Measurements from ENCODE around the gene PLG. TPM values are rescaled to one million over a fixed set of nuclear protein-coding genes. Genes with fewer than 3 reads are reported as not detected.
"Not testable (repeated sequence)": the region's sequence is repeated elsewhere in the genome, so short reads cannot be mapped to it uniquely, and the experiment has no call there.

Gene PLG
- total RNA-seq, 8 experiments from 2014 or later, result 0.37 to 5.9 (median 2.4) TPM; not detected in 1

- Histone ChIP-seq H3K27ac (no peak overlapping the region), H3K4me1 (replicated peaks in 1 of 2) (peaks cover 3 to 5% of the 10 kb centered on the region in 2 donors), H3K4me3 (no peak overlapping the region)
- no peak for ATAC-seq (replicated peaks in 6 of 8)
- in situ Hi-C loops (cut with MboI; ENCODE audit: low pct_unique_long_range_greater_than_20kb in 2 of 9, low sequenced_read_pairs in 9 of 9, unreplicated experiment in 9 of 9), result no loop called here
- WGBS, 10 experiments, result 38 to 100% (median 59%) methylated on average over 1 to 3 of the region's 4 CpGs; no CpG with 5 or more reads in 3 of the 10 experiments
Measured at GRCh38 chr6:160788806-160789205, 86.8 kb downstream of the PLG start.

- Histone ChIP-seq H3K4me3 (no peak overlapping the region), H3K27ac (no peak overlapping the region), H3K4me1 (replicated peaks in 1 of 2) (peaks cover 3 to 5% of the 10 kb centered on the region in 2 donors)
- no peak for ATAC-seq (replicated peaks in 6 of 8)
- in situ Hi-C loops (cut with MboI; ENCODE audit: low pct_unique_long_range_greater_than_20kb in 2 of 9, low sequenced_read_pairs in 9 of 9, unreplicated experiment in 9 of 9), result no loop called here
- 100% methylated on average over 1 to 2 of the region's 9 CpGs; no CpG with 5 or more reads in 8 of the 10 experiments for WGBS, 10 experiments
Measured at GRCh38 chr6:160789263-160790027, 87.4 kb downstream of the PLG start.

GRCh38 chr6:160790028-160790792 lies 88.2 kb downstream of the PLG start:
- Histone ChIP-seq H3K4me1 (replicated peaks in 1 of 2) (peaks cover 3 to 5% of the 10 kb centered on the region in 2 donors), H3K27ac (no peak overlapping the region), H3K4me3 (no peak overlapping the region)
- in situ Hi-C loops (cut with MboI; ENCODE audit: low pct_unique_long_range_greater_than_20kb in 2 of 9, low sequenced_read_pairs in 9 of 9, unreplicated experiment in 9 of 9), result no loop called here
- ATAC-seq (replicated peaks in 6 of 8), result no peak
- WGBS, 10 experiments, result 15 to 59% (median 41%) methylated on average over 3 to 7 of the region's 7 CpGs

GRCh38 chr6:160791459-160791858 lies 89.4 kb downstream of the PLG start:
- Histone ChIP-seq H3K4me3 (no peak overlapping the region), H3K27ac (no peak overlapping the region), H3K4me1 (replicated peaks in 1 of 2) (peaks cover 3 to 5% of the 10 kb centered on the region in 2 donors)
- ATAC-seq (replicated peaks in 6 of 8), result no peak
- WGBS, 10 experiments, result 76 to 100% (median 97%) methylated on average over 1 to 5 of the region's 6 CpGs; no CpG with 5 or more reads in 2 of the 10 experiments
- in situ Hi-C loops (cut with MboI; ENCODE audit: low pct_unique_long_range_greater_than_20kb in 2 of 9, low sequenced_read_pairs in 9 of 9, unreplicated experiment in 9 of 9), result no loop called here

- Histone ChIP-seq H3K4me1 (replicated peaks in 1 of 2) (peaks cover 3 to 5% of the 10 kb centered on the region in 2 donors), H3K4me3 (no peak overlapping the region), H3K27ac (no peak overlapping the region)
- in situ Hi-C loops (cut with MboI; ENCODE audit: low pct_unique_long_range_greater_than_20kb in 2 of 9, low sequenced_read_pairs in 9 of 9, unreplicated experiment in 9 of 9), result no loop called here
- ATAC-seq (replicated peaks in 6 of 8), result no peak
- 39 to 100% (median 93%) methylated on average over 1 to 3 of the region's 3 CpGs for WGBS, 10 experiments
Measured at GRCh38 chr6:160791981-160792418, 90.0 kb downstream of the PLG start.

- in situ Hi-C loops (cut with MboI; ENCODE audit: low pct_unique_long_range_greater_than_20kb in 2 of 9, low sequenced_read_pairs in 9 of 9, unreplicated experiment in 9 of 9), result no loop called here
- WGBS, 10 experiments, result 40 to 100% (median 80%) methylated on average over 2 to 6 of the region's 6 CpGs; no CpG with 5 or more reads in 3 of the 10 experiments
Measured at GRCh38 chr6:160792708-160793107, 90.7 kb downstream of the PLG start.

GRCh38 chr6:160793652-160794051 lies 91.6 kb downstream of the PLG start:
- in situ Hi-C loops (cut with MboI; ENCODE audit: low pct_unique_long_range_greater_than_20kb in 2 of 9, low sequenced_read_pairs in 9 of 9, unreplicated experiment in 9 of 9), result no loop called here
- 83 to 100% (median 100%) methylated on average over 1 of the region's 1 CpG; no CpG with 5 or more reads in 4 of the 10 experiments for WGBS, 10 experiments
- H3K4me1 ChIP-seq (replicated peaks in 1 of 2), result peaks cover 3 to 5% of the 10 kb centered on the region in 2 donors
- H3K27ac ChIP-seq, result no peak overlapping the region
- ATAC-seq (replicated peaks in 6 of 8), result peak in 1 of 8 experiments; percentile 16
- H3K4me3 ChIP-seq, result no peak overlapping the region

More at GRCh38 chr6:160792708-160793107, 90.7 kb downstream of the PLG start:
- H3K4me3 ChIP-seq, result no peak overlapping the region
- H3K27ac ChIP-seq, result no peak overlapping the region
- H3K4me1 ChIP-seq (replicated peaks in 1 of 2), result peaks cover 3 to 5% of the 10 kb centered on the region in 2 donors
- ATAC-seq (replicated peaks in 6 of 8), result peak in 1 of 8 experiments; percentile 60

GRCh38 chr6:160795721-160796120 lies 93.7 kb downstream of the PLG start:
- 10 to 100% (median 100%) methylated on average over 1 of the region's 1 CpG; no CpG with 5 or more reads in 1 of the 10 experiments for WGBS, 10 experiments
- ATAC-seq (replicated peaks in 6 of 8), result no peak
- H3K4me3 ChIP-seq, result no peak overlapping the region
- peaks cover 3 to 5% of the 10 kb centered on the region in 2 donors for H3K4me1 ChIP-seq (replicated peaks in 1 of 2)
- H3K27ac ChIP-seq, result no peak overlapping the region
- in situ Hi-C loops (cut with MboI; ENCODE audit: low pct_unique_long_range_greater_than_20kb in 2 of 9, low sequenced_read_pairs in 9 of 9, unreplicated experiment in 9 of 9), result no loop called here

GRCh38 chr6:160798625-160799024 lies 96.6 kb downstream of the PLG start:
- H3K4me1 ChIP-seq (replicated peaks in 1 of 2), result peaks cover 2% of the 10 kb centered on the region in 2 donors

GRCh38 chr6:160799801-160800506 lies 97.9 kb downstream of the PLG start:
- Histone ChIP-seq H3K27ac (no peak overlapping the region), H3K4me3 (no peak overlapping the region), H3K4me1 (replicated peaks in 1 of 2) (no peaks in the 10 kb centered on the region)
- ATAC-seq (replicated peaks in 6 of 8), result peak in 3 of 8 experiments; percentile 45 to 68 (median 50)
- in situ Hi-C loops (cut with MboI; ENCODE audit: low pct_unique_long_range_greater_than_20kb in 2 of 9, low sequenced_read_pairs in 9 of 9, unreplicated experiment in 9 of 9), result no loop called here

More at GRCh38 chr6:160798625-160799024, 96.6 kb downstream of the PLG start:
- no peak for ATAC-seq (replicated peaks in 6 of 8)
- Histone ChIP-seq H3K27ac (no peak overlapping the region), H3K4me3 (no peak overlapping the region)
- in situ Hi-C loops (cut with MboI; ENCODE audit: low pct_unique_long_range_greater_than_20kb in 2 of 9, low sequenced_read_pairs in 9 of 9, unreplicated experiment in 9 of 9), result no loop called here

GRCh38 chr6:160801418-160801817 lies 99.4 kb downstream of the PLG start:
- ATAC-seq (replicated peaks in 6 of 8), result no peak
- no peaks in the 10 kb centered on the region for H3K4me1 ChIP-seq (replicated peaks in 1 of 2)
- in situ Hi-C loops (cut with MboI; ENCODE audit: low pct_unique_long_range_greater_than_20kb in 2 of 9, low sequenced_read_pairs in 9 of 9, unreplicated experiment in 9 of 9), result no loop called here
- H3K27ac ChIP-seq, result no peak overlapping the region
- 0 to 100% (median 50%) methylated on average over 1 of the region's 1 CpG; no CpG with 5 or more reads in 3 of the 10 experiments for WGBS, 10 experiments
- H3K4me3 ChIP-seq, result no peak overlapping the region

- in situ Hi-C loops (cut with MboI; ENCODE audit: low pct_unique_long_range_greater_than_20kb in 2 of 9, low sequenced_read_pairs in 9 of 9, unreplicated experiment in 9 of 9); ATAC-seq (replicated peaks in 6 of 8); H3K4me1 ChIP-seq (replicated peaks in 1 of 2); H3K27ac ChIP-seq; H3K4me3 ChIP-seq: not testable (repeated sequence)
- 10 to 100% (median 80%) methylated on average over 1 to 3 of the region's 3 CpGs; no CpG with 5 or more reads in 1 of the 10 experiments for WGBS, 10 experiments
Measured at GRCh38 chr6:160802049-160802448, 100.0 kb downstream of the PLG start.

Measured in motor neuron (in vitro differentiated cells).